Activated naive CD8-positive, alpha-beta T cell treated with anti-CD3 and anti-CD28 coated beads, Interleukin-2, amount 50 U/mL, for 24 hours (primary cell): ENCODE measurements around the gene OR5K4.
"Not testable (repeated sequence)": the region's sequence is repeated elsewhere in the genome, so short reads cannot be mapped to it uniquely, and the experiment has no call there.

Experiments used
- ATAC-seq: fragments of 150-1000 bp; cut with Tn5 transposase; one replicate; pipeline ENCODE4 v1.10.0; 2021
- DNase-seq: peaks from one replicate; pipeline ENCODE4 v3.0.0; 2021
- H3K27ac Mint-ChIP-seq: one replicate; pipeline ENCODE4 v1.8.0; 2021; ENCODE audit warnings: mild to moderate bottlenecking, mixed read lengths
- H3K27me3 Mint-ChIP-seq: one replicate; pipeline ENCODE4 v1.8.0; 2021; ENCODE audit warnings: mixed read lengths
- H3K36me3 Mint-ChIP-seq: one replicate; pipeline ENCODE4 v1.8.0; 2021; ENCODE audit warnings: low read depth, mixed read lengths
- H3K4me1 Mint-ChIP-seq: one replicate; pipeline ENCODE4 v1.8.0; 2021; ENCODE audit warnings: mixed read lengths
- H3K4me3 Mint-ChIP-seq: one replicate; pipeline ENCODE4 v1.8.0; 2021; ENCODE audit warnings: mild to moderate bottlenecking, moderate library complexity, mixed read lengths
- H3K9me3 Mint-ChIP-seq: one replicate; pipeline ENCODE4 v1.8.0; 2021; ENCODE audit warnings: mixed read lengths

OR5K4 gene

GRCh38 chr3:98350082-98350481 is 3.6 kb upstream of the OR5K4 start:
- Mint-ChIP-seq H3K27me3 (peaks cover 5% of the 10 kb centered on the region), H3K9me3 (no peaks in the 10 kb centered on the region), H3K4me3 (no peak overlapping the region), H3K27ac (no peak overlapping the region), H3K4me1 (no peaks in the 10 kb centered on the region), H3K36me3 (no peaks in the 10 kb centered on the region)
- no peak for ATAC-seq
- no peak for DNase-seq

DNA sequence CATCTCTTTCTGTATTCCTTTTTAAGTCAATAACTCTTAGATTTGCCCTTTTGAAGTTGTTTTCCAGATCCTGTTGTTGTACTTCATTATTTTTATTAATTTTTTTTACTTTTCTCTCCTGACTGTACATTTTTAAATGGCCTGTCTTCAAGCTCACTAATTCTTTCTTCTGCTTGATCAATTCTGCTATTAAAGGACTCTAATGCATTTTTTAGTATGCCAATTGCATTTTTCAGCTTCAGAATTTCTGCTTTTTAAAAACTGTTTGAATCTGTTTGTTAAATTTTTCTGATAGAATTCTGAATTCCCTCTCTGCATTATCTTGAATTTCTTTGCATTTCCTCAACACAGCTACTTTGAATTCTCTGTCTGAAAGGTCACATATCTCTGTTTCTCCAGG is 5.6 kb downstream of the OR5K4 start:
- Mint-ChIP-seq H3K4me1 (no peaks in the 10 kb centered on the region), H3K4me3 (no peak overlapping the region), H3K27me3 (peaks cover 4% of the 10 kb centered on the region), H3K27ac (no peak overlapping the region), H3K36me3 (no peaks in the 10 kb centered on the region), H3K9me3 (peaks cover 22% of the 10 kb centered on the region)
- ATAC-seq (no peak), DNase-seq (no peak)

DNA sequence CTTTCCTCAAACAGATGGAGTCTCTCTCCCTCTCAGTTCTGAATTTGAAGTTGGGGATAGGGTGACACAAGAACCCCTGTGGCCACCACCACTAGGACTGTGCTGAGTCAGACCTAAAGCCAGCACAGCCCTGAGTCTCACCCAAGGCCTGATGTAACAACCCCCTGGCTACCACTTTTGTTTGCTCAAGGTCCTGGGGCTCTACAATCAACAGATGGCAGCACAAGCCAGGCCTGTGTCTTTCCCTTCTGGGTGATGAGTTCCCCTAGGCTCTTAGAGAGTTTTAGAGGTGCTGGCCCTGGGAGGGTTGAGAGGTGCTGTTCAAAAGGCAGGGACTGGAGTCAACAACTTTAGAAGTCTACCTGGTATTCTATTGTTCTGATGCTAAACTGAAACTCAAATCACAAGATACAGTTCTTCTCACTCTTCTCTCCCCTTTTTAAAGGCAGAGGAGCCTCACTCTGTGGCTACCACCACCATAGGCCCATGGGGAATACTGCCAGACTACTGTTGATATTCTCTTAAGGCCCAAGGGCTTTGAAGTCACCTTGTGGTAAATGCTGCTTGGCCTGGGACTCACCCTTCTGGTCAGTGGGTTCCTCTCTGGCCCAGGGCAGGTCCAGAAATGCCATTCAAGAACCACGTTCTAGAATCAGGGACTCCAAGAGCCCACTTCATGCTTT is 6.5 kb downstream of the OR5K4 start:
- Mint-ChIP-seq H3K27me3 (peaks cover 4% of the 10 kb centered on the region), H3K9me3 (peaks cover 23% of the 10 kb centered on the region), H3K27ac (no peak overlapping the region), H3K36me3 (no peaks in the 10 kb centered on the region), H3K4me1 (no peaks in the 10 kb centered on the region), H3K4me3 (no peak overlapping the region)
- ATAC-seq = peak; percentile 52
- no peak for DNase-seq

- no peak overlapping the region for H3K27ac Mint-ChIP-seq
- peaks cover 4% of the 10 kb centered on the region for H3K27me3 Mint-ChIP-seq
- H3K4me3 Mint-ChIP-seq = no peak overlapping the region
- no peaks in the 10 kb centered on the region for H3K36me3 Mint-ChIP-seq
- ATAC-seq (no peak), DNase-seq (no peak)
- no peaks in the 10 kb centered on the region for H3K4me1 Mint-ChIP-seq
- H3K9me3 Mint-ChIP-seq = peaks cover 29% of the 10 kb centered on the region
These were observed 7.0 kb downstream of the OR5K4 start for GRCh38 chr3:98360681-98361080.

DNA sequence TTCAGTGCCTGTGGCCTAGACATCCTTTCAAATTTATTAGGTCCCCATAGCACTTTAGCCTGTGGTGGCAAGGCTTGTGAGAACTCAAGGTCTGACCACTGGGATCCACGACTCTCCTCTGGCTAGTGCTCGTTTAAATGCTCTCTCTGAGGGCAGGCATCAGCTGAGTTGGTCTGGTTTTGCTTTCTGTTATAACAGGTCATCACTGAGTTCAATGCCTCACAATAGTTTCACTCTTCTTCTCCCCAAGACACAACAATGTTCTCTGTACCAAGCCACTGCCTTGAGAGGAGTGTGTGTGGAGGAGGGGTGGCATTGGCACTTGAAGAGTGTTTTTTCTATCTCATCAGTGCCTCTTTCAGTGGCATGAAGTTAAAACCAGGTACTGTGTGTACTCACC is 7.6 kb downstream of the OR5K4 start:
- Mint-ChIP-seq H3K4me3 (no peak overlapping the region), H3K9me3 (peaks cover 32% of the 10 kb centered on the region), H3K27ac (no peak overlapping the region), H3K27me3 (peaks cover 4% of the 10 kb centered on the region), H3K36me3 (no peaks in the 10 kb centered on the region), H3K4me1 (no peaks in the 10 kb centered on the region)
- ATAC-seq (no peak), DNase-seq (no peak)

GRCh38 chr3:98367464-98368246 is 14.0 kb downstream of the OR5K4 start:
- no peak overlapping the region for H3K27ac Mint-ChIP-seq
- peaks cover 10% of the 10 kb centered on the region for H3K9me3 Mint-ChIP-seq
- H3K36me3 Mint-ChIP-seq = no peaks in the 10 kb centered on the region
- H3K4me3 Mint-ChIP-seq = no peak overlapping the region
- DNase-seq (no peak), ATAC-seq (no peak)
- no peaks in the 10 kb centered on the region for H3K27me3 Mint-ChIP-seq
- H3K4me1 Mint-ChIP-seq = no peaks in the 10 kb centered on the region

GRCh38 chr3:98371186-98371585 is 17.5 kb downstream of the OR5K4 start:
- no peaks in the 10 kb centered on the region for H3K36me3 Mint-ChIP-seq
- no peaks in the 10 kb centered on the region for H3K4me1 Mint-ChIP-seq
- H3K9me3 Mint-ChIP-seq = no peaks in the 10 kb centered on the region
- H3K4me3 Mint-ChIP-seq = no peak overlapping the region
- ATAC-seq = no peak
- no peaks in the 10 kb centered on the region for H3K27me3 Mint-ChIP-seq
- no peak for DNase-seq
- H3K27ac Mint-ChIP-seq = no peak overlapping the region

GRCh38 chr3:98371853-98372252 is 18.2 kb downstream of the OR5K4 start:
- Mint-ChIP-seq H3K9me3 (no peaks in the 10 kb centered on the region), H3K36me3 (no peaks in the 10 kb centered on the region), H3K27ac (no peak overlapping the region), H3K27me3 (no peaks in the 10 kb centered on the region), H3K4me1 (no peaks in the 10 kb centered on the region), H3K4me3 (no peak overlapping the region)
- ATAC-seq (no peak), DNase-seq (no peak)

GRCh38 chr3:98372445-98372844 is 18.8 kb downstream of the OR5K4 start:
- no peak for ATAC-seq
- Mint-ChIP-seq H3K27me3 (no peaks in the 10 kb centered on the region), H3K9me3 (no peaks in the 10 kb centered on the region), H3K36me3 (no peaks in the 10 kb centered on the region), H3K4me1 (no peaks in the 10 kb centered on the region), H3K4me3 (no peak overlapping the region), H3K27ac (no peak overlapping the region)
- no peak for DNase-seq

GRCh38 chr3:98376631-98377030 is 23.0 kb downstream of the OR5K4 start:
- ATAC-seq (no peak), DNase-seq (no peak)
- no peak overlapping the region for H3K27ac Mint-ChIP-seq
- no peaks in the 10 kb centered on the region for H3K27me3 Mint-ChIP-seq
- no peaks in the 10 kb centered on the region for H3K9me3 Mint-ChIP-seq
- H3K4me3 Mint-ChIP-seq = no peak overlapping the region
- no peaks in the 10 kb centered on the region for H3K4me1 Mint-ChIP-seq
- no peaks in the 10 kb centered on the region for H3K36me3 Mint-ChIP-seq

DNA sequence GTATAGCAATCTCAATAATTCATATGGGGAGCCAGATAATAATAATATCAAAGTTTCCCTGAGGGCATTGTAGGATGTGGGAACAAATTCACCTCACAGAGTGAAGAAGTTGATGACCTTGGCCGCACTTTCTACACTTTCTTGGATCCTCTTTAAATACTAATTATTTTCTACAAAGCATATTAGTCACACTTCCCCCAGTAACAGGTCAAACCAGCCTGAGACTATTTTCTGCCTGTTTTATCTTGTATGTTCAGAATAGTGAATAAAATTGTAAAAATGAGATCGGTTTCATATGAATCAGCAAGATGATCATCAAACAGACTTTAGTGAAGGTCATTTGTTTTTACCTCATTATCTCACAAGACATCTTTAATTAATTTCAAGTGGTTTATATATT is 34.5 kb downstream of the OR5K4 start:
- H3K27ac Mint-ChIP-seq = no peak overlapping the region
- DNase-seq (no peak), ATAC-seq (no peak)

DNA sequence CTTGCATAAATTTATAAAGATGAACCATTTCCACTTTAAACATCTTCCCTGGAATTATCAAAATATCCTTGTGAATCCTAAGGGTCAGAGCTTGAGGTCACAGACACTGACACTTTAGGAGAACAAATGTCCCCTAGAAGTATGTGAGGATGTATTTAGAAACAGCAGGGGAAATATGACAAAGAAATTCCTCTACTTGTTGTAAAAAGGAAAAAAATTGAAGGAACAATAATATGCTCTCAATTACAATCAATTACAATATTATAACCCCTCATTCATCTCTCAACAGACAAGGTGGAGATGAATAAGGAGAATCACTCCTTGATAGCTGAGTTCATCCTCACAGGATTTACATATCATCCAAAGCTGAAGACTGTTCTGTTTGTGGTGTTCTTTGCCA is 36.7 kb downstream of the OR5K4 start, which contains the start of gene OR5K3:
Gene OR5K3 (plus strand): TSS at position 301 of the 400 bp plus-strand sequence. CDS start 0 bp downstream, at position 301.
- H3K4me1 Mint-ChIP-seq = no peaks in the 10 kb centered on the region
- no peak for ATAC-seq
- H3K4me3 Mint-ChIP-seq = no peak within 1 kb of the TSS
- H3K36me3 Mint-ChIP-seq = no peaks in the 10 kb centered on the region
- no peak within 1 kb of the TSS for H3K27ac Mint-ChIP-seq
- no peaks in the 10 kb centered on the region for H3K9me3 Mint-ChIP-seq
- DNase-seq = no peak
- H3K27me3 Mint-ChIP-seq = peaks cover 3% of the 10 kb centered on the region

More for the DNA sequence above, 34.5 kb downstream of the OR5K4 start:
- no peaks in the 10 kb centered on the region for H3K4me1 Mint-ChIP-seq
- H3K4me3 Mint-ChIP-seq = no peak overlapping the region
- no peaks in the 10 kb centered on the region for H3K36me3 Mint-ChIP-seq
- no peaks in the 10 kb centered on the region for H3K9me3 Mint-ChIP-seq
- H3K27me3 Mint-ChIP-seq = peaks cover 6% of the 10 kb centered on the region

GRCh38 chr3:98395101-98395500 is 41.4 kb downstream of the OR5K4 start:
- Mint-ChIP-seq H3K4me3 (no peak overlapping the region), H3K27ac (no peak overlapping the region), H3K36me3 (no peaks in the 10 kb centered on the region), H3K27me3 (peaks cover 3% of the 10 kb centered on the region), H3K9me3 (peaks cover 17% of the 10 kb centered on the region), H3K4me1 (no peaks in the 10 kb centered on the region)
- DNase-seq = no peak
- no peak for ATAC-seq

DNA sequence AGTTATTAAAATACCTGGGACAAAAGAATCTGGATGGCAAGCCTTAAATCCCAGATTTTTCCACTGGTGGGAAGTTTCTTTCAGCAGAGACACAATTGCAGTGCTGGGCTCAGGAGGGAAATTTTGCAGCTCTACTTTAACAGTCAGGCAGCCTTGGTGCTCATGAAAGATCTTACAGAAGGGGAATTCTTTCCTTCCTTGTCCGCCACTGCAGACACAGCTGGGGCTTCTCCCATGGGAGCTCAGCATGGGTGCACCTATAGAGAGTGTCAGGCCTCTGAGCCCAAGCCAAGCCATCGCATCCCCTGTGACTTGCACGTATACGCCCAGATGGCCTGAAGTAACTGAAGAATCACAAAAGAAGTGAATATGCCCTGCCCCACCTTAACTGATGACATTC is 42.8 kb downstream of the OR5K4 start:
- not testable (repeated sequence) for ATAC-seq, H3K27me3 Mint-ChIP-seq, H3K36me3 Mint-ChIP-seq, DNase-seq, H3K27ac Mint-ChIP-seq, H3K4me1 Mint-ChIP-seq, H3K4me3 Mint-ChIP-seq
- peaks cover 21% of the 10 kb centered on the region for H3K9me3 Mint-ChIP-seq

- DNase-seq (no peak), ATAC-seq (no peak)
- Mint-ChIP-seq H3K4me3 (no peak overlapping the region), H3K9me3 (peaks cover 26% of the 10 kb centered on the region), H3K36me3 (no peaks in the 10 kb centered on the region), H3K27me3 (no peaks in the 10 kb centered on the region), H3K27ac (no peak overlapping the region), H3K4me1 (no peaks in the 10 kb centered on the region)
These were observed 44.9 kb downstream of the OR5K4 start for GRCh38 chr3:98398513-98398912.
